ENCODE data around the gene NCR2.

NCR2 gene

DNA sequence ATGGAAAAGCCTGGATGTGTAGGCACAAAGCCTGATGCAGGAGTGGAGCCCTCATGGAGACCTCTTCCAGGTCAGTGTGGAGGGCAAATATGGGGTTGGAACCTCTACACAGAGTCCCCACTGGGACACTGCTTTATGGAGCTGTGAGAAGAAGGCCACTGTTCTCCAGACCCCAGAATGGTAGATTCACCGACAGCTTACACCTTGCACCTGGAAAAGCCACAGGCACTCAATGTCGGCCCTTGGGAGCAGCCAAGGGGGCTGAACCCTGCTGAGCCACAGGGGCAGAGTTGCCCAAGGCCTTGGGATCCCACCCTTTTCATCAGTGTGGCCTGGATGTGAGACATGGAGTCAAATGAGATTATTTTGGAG, 24.9 kb downstream of the NCR2 start:
- Histone ChIP-seq H3K9me3 (no peaks in the 10 kb centered on the region), H3K27ac (no peak overlapping the region), H3K4me1 (ENCODE audit: control insufficient read depth in 1 of 2, insufficient read depth in 1 of 2, low read depth in 1 of 2, low read length in 1 of 2) (no peaks in the 10 kb centered on the region), H3K36me3 (no peaks in the 10 kb centered on the region), H3K27me3 (peaks cover 52% of the 10 kb centered on the region), H3K4me3 (ENCODE audit: low read depth in 1 of 2, low read length in 1 of 2) (no peak overlapping the region)
- TF ChIP-seq, protein P1, sequence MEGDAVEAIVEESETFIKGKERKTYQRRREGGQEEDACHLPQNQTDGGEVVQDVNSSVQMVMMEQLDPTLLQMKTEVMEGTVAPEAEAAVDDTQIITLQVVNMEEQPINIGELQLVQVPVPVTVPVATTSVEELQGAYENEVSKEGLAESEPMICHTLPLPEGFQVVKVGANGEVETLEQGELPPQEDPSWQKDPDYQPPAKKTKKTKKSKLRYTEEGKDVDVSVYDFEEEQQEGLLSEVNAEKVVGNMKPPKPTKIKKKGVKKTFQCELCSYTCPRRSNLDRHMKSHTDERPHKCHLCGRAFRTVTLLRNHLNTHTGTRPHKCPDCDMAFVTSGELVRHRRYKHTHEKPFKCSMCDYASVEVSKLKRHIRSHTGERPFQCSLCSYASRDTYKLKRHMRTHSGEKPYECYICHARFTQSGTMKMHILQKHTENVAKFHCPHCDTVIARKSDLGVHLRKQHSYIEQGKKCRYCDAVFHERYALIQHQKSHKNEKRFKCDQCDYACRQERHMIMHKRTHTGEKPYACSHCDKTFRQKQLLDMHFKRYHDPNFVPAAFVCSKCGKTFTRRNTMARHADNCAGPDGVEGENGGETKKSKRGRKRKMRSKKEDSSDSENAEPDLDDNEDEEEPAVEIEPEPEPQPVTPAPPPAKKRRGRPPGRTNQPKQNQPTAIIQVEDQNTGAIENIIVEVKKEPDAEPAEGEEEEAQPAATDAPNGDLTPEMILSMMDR (IDR thresholded peaks at IDR 0.05), result no peak

- Histone ChIP-seq H3K9me3 (no peaks in the 10 kb centered on the region), H3K27ac (no peak overlapping the region), H3K36me3 (no peaks in the 10 kb centered on the region), H3K4me3 (ENCODE audit: low read depth in 1 of 2, low read length in 1 of 2) (no peak overlapping the region), H3K4me1 (ENCODE audit: control insufficient read depth in 1 of 2, insufficient read depth in 1 of 2, low read depth in 1 of 2, low read length in 1 of 2) (peaks cover 0 to 4% of the 10 kb centered on the region in 2 experiments), H3K27me3 (peaks cover 88% of the 10 kb centered on the region)
- TF ChIP-seq, protein P1 (IDR thresholded peaks at IDR 0.05), result no peak
Observed at GRCh38 chr6:41366150-41366549, 30.7 kb downstream of the NCR2 start.

- Histone ChIP-seq H3K9me3 (no peaks in the 10 kb centered on the region), H3K27ac (no peak overlapping the region), H3K4me3 (ENCODE audit: low read depth in 1 of 2, low read length in 1 of 2) (no peak overlapping the region), H3K4me1 (ENCODE audit: control insufficient read depth in 1 of 2, insufficient read depth in 1 of 2, low read depth in 1 of 2, low read length in 1 of 2) (peaks cover 3 to 11% of the 10 kb centered on the region in 2 experiments), H3K27me3 (peaks cover 97% of the 10 kb centered on the region), H3K36me3 (no peaks in the 10 kb centered on the region)
- TF ChIP-seq, protein P1 (IDR thresholded peaks at IDR 0.05), result no peak
Observed at GRCh38 chr6:41367061-41367460, 31.7 kb downstream of the NCR2 start.

GRCh38 chr6:41367700-41368099, 32.3 kb downstream of the NCR2 start:
- H3K27me3 ChIP-seq, result peaks cover 99% of the 10 kb centered on the region

DNA sequence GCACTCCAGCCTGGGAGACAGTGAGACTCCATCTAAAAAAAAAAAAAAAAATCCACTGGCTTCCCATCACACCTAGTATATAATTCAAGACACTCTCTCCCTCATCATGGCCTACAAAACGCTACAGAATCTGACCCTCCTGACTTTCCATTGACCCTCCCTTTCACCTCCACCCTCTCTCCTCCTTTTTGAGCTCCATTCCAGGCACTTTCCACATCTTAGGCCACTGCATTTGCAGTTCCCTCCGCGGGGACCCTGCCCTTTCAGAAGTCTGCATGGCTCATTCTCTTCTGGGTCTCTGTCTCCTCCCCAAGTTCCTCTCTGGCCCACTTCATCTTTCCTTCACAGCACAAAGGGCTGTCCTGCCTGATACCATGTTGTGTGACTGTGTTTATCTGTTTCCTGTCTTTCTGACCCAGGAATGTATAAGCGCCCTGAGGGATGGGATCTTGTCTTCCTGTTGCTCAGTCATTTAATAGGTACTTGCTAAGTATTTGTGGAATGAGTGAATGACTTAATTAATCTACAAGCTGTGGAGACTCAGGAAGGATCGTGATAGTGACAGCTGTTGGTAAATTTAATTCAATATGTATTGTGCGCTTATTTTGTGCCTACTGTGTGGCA, 35.2 kb downstream of the NCR2 start:
- Histone ChIP-seq H3K36me3 (no peaks in the 10 kb centered on the region), H3K27ac (no peak overlapping the region), H3K27me3 (peaks cover 100% of the 10 kb centered on the region), H3K4me3 (ENCODE audit: low read depth in 1 of 2, low read length in 1 of 2) (no peak overlapping the region), H3K9me3 (no peaks in the 10 kb centered on the region), H3K4me1 (ENCODE audit: control insufficient read depth in 1 of 2, insufficient read depth in 1 of 2, low read depth in 1 of 2, low read length in 1 of 2) (peaks cover 3 to 16% of the 10 kb centered on the region in 2 experiments)
- TF ChIP-seq, protein P1 (IDR thresholded peaks at IDR 0.05), result no peak

More at GRCh38 chr6:41367700-41368099, 32.3 kb downstream of the NCR2 start:
- TF ChIP-seq, protein P1 (IDR thresholded peaks at IDR 0.05), result no peak
- Histone ChIP-seq H3K27ac (no peak overlapping the region), H3K36me3 (no peaks in the 10 kb centered on the region), H3K9me3 (no peaks in the 10 kb centered on the region), H3K4me1 (ENCODE audit: control insufficient read depth in 1 of 2, insufficient read depth in 1 of 2, low read depth in 1 of 2, low read length in 1 of 2) (peaks cover 3 to 16% of the 10 kb centered on the region in 2 experiments), H3K4me3 (ENCODE audit: low read depth in 1 of 2, low read length in 1 of 2) (no peak overlapping the region)
